Measurements from ENCODE around the gene RNF145. TPM values are rescaled to one million over a fixed set of nuclear protein-coding genes. Genes with fewer than 3 reads are reported as not detected.

Gene RNF145
- total RNA-seq, 1 donor from 2014 or later, result 47.4 TPM

GRCh38 chr5:159112436-159112835 is 96.9 kb downstream of the RNF145 start:
- DNase-seq, result no peak

Small RNA genes within 50 kb of the gene (small RNA-seq; reads per million reads assigned to genes)
- gene RF00263 (ENCODE audit: low replicate concordance), result not detected

Other genes starting within 250 kb of the RNF145 start
- 31.9 TPM for gene EBF1, start 109.6 kb downstream of the RNF145 start, total RNA-seq
- 12.3 TPM for gene UBLCP1, start 53.7 kb upstream of the RNF145 start, total RNA-seq
- gene IL12B, start 120.9 kb upstream of the RNF145 start, total RNA-seq, result 0.10 TPM